GM18907 (cell line): ENCODE measurements around the gene SLC22A12.

Experiments used
- ATAC-seq: cut with Tn5 transposase; IDR thresholded peaks from one replicate; pipeline ENCODE4 v1.9.1; 2021; ENCODE audit warnings: mild to moderate bottlenecking, moderate library complexity; ENCODE audit not compliant: unreplicated experiment

The SLC22A12 gene

GRCh38 chr11:64643256-64643881 lies 52.3 kb downstream of the SLC22A12 start:
- no peak for ATAC-seq

DNA sequence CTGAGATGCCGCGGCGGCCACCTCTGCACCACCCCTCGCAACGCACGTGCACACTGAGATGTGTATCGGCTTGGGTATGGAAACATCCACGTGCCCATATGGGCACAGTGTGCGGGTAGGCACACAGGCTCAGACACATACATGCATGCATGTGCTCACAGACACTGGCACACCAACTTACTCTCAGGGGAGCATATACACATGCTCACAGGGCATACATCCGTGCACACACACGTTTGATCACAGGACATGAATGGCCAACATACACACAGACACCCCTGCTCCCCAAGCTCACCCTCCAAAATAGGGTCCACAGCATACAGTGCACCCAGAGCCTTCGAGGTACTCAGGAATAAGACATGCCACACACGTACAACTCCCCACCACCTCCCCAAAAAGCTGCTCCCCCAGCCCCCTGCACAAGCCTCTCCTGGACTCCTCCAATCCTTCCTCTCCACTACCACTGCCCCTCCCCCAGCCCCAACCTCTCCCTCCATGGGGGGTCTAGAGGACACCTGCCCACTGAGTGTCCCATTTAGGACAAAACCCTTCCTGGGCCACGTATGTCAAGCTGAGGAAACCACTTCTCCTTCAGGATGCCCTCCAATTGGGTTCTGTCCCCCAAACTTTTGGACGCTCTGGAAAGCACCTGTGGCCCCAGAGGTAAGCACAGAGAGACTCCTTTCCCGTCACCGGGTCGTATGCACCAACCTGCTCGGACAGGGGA lies 53.1 kb downstream of the SLC22A12 start:
- no peak for ATAC-seq

DNA sequence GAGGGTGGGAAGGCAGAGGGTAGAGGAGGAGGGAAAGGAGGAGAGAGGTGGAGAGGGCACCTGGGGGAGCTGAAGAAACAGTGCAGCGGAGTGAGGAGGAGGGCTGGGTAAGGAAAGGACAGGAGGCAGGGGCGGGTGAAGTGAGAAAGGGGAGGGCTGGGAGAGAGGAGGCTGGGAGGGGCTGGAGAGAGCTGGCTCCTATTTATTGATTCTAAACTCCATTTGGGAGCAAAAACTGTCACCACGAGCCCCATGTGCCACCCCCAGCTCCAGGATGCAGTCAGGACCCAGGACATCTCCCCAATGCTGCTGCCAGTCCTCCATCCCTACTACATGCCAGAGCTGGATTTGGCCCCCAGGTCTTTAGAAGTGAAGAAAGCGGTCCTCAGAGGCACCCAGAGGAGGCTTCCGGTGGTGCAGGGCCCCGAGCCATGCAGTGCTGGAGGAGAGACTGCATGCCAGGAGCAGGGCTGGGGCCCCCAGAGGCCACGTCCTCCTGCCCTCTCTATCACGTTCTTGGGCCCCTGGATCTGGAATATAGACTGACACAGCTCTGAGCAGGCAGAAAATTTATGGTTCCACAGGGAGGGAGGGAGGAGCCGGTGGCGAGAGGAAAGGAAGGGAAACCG lies 53.7 kb downstream of the SLC22A12 start:
- ATAC-seq = no peak

DNA sequence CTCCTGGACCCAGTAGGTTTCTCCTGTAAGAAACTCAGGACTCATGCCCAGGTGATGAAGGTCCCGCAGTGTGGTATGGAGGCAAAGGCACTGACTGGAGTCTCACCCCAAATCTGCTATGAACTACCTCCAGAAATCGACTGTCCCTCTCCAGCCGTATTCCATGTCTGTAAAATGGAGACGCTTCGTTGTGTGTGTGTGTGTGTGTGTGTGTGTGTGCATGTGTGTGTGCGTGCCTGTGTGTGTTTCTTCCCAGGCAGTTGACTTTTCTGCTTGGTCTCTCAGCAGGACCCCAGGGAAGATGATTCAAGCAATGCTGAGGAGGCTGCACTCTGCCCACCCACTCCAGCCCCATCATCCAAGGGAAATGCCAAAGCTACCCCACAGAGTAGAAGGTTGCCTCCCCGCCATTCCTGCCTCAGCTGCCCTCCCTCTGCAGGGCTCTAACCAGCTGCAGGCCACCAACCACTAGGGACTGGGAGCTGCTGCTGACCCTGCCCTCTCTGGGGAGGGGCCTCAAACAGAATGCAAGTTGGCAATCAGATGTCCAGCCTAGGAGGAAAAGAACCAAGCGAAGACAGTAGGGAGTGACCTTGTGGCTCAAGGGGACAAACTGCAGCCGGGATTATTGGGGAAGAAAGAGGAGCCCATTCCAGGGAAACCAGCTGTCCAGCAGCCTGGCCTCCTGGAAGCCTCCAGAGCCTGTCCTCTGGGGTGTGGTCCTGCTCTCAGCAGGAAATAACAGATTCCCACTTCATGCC lies 56.2 kb downstream of the SLC22A12 start:
- ATAC-seq = no peak

DNA sequence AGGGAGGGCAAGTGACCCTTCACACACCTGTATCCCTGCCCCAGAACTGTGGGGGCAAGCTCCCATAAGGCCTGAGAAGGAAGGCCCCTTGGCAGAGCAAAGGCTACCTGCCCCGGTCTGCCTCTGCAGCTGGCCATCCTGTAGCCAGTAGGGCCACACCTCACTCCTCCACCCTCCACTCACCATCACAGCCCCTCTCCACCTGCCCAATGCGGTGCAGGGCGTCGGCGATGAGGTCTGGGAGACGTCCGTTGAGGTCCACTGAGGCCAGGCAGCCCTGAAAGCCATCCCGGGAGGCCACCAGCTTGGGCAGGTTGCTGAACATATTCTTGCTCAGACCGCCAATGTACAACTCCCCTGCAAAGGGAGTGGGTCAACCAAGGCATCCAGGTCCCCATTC lies 57.5 kb downstream of the SLC22A12 start:
- ATAC-seq = no peak

DNA sequence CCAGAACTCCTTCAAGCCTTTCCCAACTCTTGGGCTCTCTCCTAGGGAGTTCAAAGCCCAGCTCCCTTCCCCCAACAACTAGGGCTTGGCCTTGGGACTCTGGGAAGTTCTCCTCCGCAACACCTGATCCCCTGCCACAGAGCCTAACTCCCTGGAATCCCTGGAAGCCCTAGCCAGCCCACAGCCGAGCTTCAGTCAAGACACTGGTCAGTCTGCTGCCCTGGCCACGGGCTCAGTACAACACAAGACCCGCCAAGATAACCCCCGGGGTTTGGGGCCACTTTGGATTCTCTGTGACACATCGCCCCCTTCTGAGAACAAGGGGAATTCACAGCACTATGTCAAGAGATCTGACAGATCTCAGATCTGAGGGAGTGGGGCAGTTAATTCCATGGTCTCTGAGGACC lies 58.3 kb downstream of the SLC22A12 start:
- ATAC-seq = no peak

DNA sequence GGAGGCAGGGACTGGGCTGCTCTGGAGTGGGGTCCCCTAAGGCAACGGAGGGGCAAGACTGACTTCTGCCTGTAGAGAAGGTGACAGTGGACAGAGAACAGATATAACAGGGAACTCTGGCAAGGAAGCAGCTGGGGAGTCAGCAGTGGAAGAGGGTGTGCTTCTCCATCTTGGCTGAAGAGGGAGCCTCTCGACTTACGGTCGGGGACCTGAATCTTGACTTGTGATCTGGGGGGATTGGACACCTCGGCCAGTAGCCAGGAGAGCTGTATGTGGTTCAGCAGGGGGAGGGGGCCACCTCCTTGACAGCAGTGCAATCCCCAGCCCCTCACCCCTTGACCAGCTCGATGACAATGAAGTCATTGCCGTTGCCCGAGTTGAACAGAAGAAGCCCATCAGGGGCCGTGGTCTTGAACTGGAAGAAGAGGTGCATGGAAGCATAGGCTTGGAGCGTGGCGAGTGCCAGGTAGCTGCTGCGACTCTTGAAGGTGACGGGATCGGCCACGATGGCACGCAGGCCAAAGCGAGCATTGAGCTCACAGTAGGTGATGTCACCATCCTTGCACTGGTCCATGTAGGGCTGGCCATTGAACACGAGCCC lies 60.0 kb downstream of the SLC22A12 start:
- ATAC-seq = no peak
